ENCODE data around the gene COA4.

GRCh38 chr11:73839123-73839457 lies 37.6 kb downstream of the COA4 start:
- no peak for TF ChIP-seq CTCF (IDR thresholded peaks at IDR 0.05)
- no peak for TF ChIP-seq POLR2A (IDR thresholded peaks at IDR 0.05; ENCODE audit: low read depth)
